ENCODE measurements around the gene MT1G.
"Not testable (repeated sequence)": the region's sequence is repeated elsewhere in the genome, so short reads cannot be mapped to it uniquely, and the experiment has no call there.

The MT1G gene

DNA sequence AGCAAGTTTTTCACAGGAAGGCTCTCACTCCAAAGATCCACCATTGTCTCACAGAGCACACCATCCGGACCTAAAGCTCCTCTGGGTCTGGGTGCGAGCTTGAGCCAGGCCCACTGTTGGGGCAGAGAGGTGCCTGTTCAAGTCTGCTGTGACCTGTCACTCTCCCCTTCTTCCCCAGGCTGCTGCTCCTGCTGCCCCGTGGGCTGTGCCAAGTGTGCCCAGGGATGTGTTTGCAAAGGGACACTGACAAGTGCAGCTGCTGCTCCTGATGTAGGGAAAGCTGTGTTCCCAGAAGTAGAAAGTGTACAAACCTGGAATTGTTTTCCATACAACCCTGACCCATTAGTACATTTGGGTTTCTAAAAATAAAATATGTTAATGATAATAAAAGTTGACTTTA, 9.6 kb upstream of the MT1G start:
- TF ChIP-seq, protein P1, sequence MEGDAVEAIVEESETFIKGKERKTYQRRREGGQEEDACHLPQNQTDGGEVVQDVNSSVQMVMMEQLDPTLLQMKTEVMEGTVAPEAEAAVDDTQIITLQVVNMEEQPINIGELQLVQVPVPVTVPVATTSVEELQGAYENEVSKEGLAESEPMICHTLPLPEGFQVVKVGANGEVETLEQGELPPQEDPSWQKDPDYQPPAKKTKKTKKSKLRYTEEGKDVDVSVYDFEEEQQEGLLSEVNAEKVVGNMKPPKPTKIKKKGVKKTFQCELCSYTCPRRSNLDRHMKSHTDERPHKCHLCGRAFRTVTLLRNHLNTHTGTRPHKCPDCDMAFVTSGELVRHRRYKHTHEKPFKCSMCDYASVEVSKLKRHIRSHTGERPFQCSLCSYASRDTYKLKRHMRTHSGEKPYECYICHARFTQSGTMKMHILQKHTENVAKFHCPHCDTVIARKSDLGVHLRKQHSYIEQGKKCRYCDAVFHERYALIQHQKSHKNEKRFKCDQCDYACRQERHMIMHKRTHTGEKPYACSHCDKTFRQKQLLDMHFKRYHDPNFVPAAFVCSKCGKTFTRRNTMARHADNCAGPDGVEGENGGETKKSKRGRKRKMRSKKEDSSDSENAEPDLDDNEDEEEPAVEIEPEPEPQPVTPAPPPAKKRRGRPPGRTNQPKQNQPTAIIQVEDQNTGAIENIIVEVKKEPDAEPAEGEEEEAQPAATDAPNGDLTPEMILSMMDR (IDR thresholded peaks at IDR 0.05; ENCODE audit: low read depth, low read length), result no peak
- DNase-seq (ENCODE audit: extremely low read depth, low read depth), result no peak

DNA sequence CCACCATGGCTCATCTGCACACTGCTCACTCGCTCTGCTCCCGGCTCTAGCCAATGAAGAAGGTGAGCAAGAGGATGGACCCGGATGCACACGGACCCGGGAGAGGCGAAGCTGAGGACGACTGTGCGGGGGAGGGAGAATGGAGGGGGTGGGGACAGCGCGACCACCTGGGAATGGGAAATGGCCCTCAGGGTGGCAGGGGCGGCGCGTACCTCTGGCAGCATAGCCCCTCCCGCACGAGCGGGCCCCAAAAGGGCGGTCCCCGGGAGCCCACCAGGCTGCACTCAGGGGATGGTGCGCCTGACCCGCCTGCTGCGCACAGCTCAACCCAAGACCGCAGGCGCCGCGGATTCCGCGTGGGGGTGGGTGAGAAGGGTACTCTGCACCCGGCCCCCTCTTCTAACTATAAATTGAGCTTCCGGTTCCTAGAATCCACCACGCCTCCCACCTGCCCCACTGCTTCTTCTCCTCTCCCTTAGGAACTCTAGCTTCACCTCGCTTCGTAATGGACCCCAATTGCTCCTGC, 7.9 kb upstream of the MT1G start:
- TF ChIP-seq, protein P1 (IDR thresholded peaks at IDR 0.05; ENCODE audit: low read depth, low read length), result no peak
- DNase-seq (ENCODE audit: extremely low read depth, low read depth), result no peak

DNA sequence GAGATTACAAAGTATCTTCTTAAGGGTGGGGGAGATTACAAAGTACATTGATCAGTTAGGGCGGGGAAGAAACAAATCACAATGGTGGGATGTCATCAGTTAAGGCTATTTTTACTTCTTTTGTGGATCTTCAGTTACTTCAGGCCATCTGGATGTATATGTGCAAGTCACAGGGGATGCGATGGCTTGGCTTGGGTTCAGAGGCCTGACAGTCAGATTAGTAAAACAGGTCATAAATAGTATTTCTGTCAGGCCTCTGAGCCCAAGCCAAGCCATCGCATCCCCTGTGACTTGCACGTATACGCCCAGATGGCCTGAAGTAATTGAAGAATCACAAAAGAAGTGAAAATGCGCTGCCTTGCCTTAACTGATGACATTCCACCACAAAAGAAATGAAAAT, 6.7 kb upstream of the MT1G start:
- not testable (repeated sequence) for DNase-seq (ENCODE audit: extremely low read depth, low read depth)

DNA sequence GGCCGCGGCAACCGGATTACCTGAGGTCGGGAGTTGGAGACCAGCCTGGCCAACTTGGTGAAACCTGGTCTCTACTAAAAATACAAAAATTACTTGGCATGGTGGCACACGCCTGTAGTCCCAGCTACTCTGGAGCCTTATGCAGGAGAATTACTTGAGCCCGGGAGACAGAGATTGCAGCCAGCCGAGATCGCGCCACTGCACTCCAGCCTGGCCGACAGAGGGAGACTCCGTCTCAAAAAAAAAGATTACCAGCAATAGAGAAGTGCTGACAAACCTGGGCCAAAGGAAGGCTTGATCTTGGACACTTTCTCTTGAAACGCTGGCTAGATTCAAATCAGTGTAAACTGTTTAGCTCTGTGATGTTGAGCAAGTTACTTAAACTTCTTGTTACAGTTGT, 6.1 kb upstream of the MT1G start:
- TF ChIP-seq, protein P1 (IDR thresholded peaks at IDR 0.05; ENCODE audit: low read depth, low read length), result no peak; the same call in 1 of the 2 replicates
- no peak for DNase-seq (ENCODE audit: extremely low read depth, low read depth)

DNA sequence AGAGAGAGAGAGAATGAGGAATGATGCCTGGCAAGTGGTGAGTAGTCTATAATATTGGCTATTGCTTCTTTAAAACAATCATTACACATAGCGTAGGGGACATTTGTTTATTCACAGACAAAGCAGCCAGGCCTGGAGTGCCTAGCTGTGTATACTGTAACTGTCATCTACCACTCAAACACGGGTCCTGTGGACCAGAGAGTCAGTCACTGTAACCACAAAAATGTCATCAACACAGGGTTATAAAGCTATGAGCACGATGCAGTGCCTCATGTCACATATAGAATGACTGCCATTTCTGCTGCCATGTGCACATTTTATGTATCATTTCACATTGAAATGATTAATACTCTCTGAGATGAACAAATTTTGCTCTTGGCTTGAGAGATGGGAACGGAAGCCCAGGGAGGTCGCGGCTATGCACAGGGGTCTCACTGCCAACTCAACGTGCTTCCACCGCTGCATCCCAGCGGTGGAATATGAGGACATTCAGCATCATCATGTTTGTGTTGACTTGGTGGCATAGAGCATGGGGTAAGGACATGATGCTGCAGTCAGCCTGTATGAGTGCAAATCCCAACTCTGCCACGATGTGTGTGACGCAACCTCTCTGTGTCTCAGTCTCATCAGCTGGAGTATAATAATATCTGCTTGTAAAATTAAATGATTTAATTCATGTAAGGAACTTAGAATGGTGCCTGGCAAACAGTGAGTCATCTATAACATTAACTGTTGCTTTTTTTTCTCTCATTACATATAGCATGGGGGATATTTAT, 5.1 kb upstream of the MT1G start:
- no peak for DNase-seq (ENCODE audit: extremely low read depth, low read depth)
- TF ChIP-seq, protein P1 (IDR thresholded peaks at IDR 0.05; ENCODE audit: low read depth, low read length), result no peak

DNA sequence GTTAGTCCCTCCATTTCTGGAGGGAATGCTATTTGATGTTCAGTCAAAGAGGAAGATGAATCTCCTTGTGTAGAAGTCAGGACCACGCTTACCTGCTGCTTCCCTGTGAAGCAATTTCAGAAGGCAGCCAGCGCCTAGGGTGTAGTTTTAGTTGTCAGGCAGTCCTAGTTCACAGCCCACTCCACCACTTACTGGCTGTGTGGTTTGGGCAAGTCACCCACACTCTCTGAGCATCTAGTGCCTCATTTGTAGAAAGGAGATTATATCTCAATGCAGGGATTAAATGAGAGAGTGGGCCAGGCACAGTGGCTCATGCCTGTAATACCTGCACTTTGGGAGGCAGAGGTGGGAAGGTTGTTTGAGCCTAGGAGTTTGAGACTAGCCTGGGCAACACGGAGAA, 4.3 kb upstream of the MT1G start:
- DNase-seq (ENCODE audit: extremely low read depth, low read depth), result not testable (repeated sequence)

DNA sequence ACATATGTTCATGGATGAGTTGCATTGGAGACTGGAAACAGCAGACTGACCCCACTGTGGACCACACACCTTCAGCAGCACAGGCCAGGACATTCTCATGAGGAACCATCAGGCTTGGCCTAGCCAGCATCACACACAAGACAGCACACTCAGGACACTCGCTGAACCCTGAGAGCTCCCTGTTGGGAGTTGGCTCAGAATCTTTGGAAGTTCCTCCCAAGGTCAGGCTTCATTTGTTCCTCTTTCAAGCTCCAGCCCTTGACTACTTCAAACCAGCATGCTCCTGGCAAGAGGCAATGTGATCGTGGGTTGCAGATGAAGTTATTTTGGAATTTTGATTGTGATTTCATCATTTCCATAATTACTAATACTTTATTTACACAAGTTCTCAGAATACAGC, 3.8 kb upstream of the MT1G start:
- peak; percentile 29 for DNase-seq (ENCODE audit: extremely low read depth, low read depth)

DNA sequence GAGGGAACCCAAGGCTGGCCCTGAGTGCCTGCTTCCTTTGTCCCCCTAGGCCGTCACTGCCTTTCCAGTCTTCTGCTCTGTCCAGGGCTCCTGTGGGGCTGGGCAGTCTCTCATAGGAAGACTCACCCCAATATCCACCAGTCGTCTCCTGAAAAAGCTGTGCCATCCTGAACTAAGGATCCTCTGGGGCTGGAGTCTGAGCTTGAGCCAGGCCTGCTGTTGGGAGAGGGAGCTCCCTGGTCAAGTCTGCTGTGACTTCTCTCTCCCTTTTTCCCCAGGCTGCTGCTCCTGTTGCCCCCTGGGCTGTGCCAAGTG, 2.7 kb upstream of the MT1G start:
- DNase-seq (ENCODE audit: extremely low read depth, low read depth), result no peak
- TF ChIP-seq, protein P1 (IDR thresholded peaks at IDR 0.05; ENCODE audit: low read depth, low read length), result no peak

DNA sequence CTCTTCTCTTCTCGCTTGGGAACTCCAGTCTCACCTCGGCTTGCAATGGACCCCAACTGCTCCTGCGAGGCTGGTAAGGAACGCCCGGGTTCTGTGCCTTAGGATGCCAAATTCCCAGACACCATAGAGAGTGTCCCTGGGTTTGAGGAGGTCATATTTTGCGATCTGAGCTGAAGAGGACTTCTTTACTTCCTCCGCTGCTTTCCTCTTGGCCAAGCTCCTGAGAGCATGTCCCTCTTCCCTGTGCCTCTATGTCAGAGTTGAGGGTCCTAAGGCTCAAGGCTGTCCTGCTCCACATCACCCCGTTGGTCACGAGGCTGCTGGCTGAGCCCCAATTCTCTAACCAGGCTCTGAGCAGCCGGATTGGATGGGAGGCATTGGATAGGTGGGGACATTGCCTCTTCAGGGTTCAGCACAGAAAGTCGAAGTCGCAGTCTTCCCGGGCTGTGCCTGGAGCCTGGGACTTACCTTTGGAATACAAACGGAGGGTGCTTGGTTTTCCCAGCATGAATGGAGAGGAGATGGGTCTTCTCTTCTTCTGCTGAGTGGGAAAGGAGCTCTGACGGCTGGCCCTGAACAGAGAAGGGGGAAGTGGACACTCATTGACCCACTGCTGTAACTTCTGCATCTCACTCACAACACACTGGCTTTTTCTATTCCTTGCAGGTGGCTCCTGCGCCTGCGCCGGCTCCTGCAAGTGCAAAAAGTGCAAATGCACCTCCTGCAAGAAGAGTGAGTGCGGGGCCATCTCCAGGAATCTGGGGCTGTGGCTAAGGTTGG, 2.2 kb upstream of the MT1G start:
- TF ChIP-seq, protein P1 (IDR thresholded peaks at IDR 0.05; ENCODE audit: low read depth, low read length), result no peak
- no peak for DNase-seq (ENCODE audit: extremely low read depth, low read depth)

Data from AG09319 (cell line).